AG09319 (cell line): Measurements from ENCODE around the gene RBMS1.
A peak's percentile ranks its signal among the peaks of the same experiment; 100 is the strongest.

Experiments
- DNase-seq: peaks from one replicate; pipeline ENCODE4 v3.0.0-alpha.2; 2010; ENCODE audit warnings: low read depth; ENCODE audit errors: extremely low read depth
- CTCF ChIP-seq: IDR thresholded peaks from 2 replicates; pipeline ENCODE4 v1.5.1; 2011; ENCODE audit warnings: low read depth, mild to moderate bottlenecking, inconsistent platforms, low read length, moderate library complexity

RBMS1 gene

GRCh38 chr2:160277151-160277550 is 216.5 kb downstream of the RBMS1 start:
- TF ChIP-seq CTCF, result no peak
- no peak for DNase-seq

DNA sequence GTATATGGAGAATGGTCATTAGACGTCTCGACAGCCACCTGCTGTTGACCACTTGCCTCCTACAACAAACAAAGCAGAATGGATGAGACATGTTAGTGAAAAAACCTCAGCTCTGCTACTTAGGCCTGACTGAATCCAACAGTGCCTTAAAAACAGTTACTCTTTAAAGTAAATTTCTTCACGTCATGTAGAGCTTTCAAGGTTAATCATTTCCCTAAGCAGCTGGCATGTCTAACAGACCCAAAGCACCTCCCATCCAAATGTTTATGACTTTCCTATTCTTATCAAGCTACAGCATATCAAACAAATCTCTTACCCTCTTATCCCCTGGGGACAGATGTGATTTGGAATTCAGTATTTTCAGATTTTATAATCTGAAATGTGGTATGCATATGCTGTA is 218.0 kb downstream of the RBMS1 start:
- DNase-seq, result no peak
- TF ChIP-seq CTCF, result no peak

- TF ChIP-seq CTCF, result no peak
- DNase-seq, result no peak
Measured at GRCh38 chr2:160271171-160272086, 222.2 kb downstream of the RBMS1 start.

DNA sequence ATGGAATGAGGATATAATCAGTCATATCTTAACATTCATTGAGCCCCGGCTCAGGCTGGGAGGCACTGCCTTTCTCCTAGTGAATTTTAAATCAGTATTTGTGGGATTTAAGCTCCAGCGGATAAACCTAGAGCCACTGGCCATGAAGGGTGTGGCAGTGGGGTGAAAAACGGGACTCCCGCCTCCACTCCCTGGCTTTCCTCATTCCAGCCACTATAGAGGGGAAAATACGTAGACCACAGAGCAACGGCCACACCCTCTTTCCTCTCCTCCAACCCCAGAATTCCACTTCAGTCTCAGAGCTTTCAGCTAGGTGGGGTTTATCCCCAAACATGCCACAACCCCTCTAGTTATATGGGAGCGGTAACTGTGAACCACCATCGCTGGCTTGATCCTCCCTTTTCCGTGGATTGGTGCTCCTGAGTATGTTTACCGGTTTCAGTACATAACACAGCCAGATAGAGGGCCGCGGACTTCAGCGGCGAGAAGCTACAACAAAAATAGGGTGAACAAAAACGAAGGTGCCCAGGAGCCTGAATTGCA is 223.0 kb downstream of the RBMS1 start:
- 0 out of 2 replicates have a peak, but pooled peaks have one; percentile 1 for TF ChIP-seq CTCF
- no peak for DNase-seq

DNA sequence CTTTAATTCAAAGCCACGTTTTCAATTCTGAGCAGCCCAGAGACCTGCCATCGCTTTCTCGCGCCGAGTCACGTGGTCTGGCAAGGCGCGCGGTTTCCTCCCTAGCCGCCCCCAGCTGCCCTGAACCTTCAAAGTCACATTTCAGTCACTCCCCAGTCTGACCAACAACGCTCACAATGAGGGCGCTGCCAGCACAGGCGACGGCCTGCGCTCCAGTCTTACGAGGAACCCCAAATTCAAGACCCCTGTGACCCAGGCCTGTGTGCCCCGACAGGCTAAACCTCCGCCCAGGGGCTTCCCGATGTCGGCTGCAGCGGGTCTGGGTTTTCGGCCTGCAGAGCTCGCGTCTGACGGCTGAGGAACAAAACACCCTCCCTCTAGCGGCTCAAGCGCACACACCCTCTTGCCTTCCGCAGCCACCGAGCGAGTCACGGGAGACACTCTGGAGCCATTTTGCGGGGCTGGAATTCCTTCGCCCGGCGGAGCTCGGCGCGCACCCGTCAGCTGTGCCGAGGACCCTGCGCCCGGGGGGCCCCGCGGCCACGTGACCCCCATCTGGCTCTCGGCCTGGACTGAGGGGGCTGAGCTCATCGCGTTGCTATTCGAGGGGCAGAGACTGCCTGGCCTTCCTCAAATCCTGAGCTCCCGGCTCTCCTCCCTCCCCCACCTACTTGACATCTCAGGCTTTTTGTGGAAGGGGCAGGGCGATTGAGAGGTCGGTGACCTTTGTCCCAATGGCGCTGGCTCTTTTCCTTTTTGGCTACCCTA is 223.6 kb downstream of the RBMS1 start:
- peak; percentile 71 for DNase-seq
- peak; percentile 60 for TF ChIP-seq CTCF

DNA sequence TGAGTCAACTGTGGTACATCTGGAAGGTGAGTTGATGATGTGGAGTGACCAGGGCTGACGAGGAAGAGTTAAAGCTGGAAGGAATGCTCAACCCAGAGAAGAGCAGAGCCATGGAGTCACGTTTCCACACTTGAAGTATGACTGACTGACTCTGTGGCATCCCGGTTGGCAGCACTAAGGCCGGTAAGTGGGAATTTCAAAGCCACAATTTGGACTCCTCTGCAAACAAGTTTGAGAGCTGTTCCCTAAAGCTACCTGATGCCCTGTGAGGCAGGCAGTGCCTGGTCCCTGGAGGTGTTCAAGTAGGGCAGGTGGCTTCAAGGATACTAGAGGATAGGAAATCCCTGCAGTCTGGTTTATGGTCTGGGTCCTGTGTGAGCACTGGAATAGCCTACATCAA is 224.2 kb downstream of the RBMS1 start:
- TF ChIP-seq CTCF, result no peak
- DNase-seq, result no peak

DNA sequence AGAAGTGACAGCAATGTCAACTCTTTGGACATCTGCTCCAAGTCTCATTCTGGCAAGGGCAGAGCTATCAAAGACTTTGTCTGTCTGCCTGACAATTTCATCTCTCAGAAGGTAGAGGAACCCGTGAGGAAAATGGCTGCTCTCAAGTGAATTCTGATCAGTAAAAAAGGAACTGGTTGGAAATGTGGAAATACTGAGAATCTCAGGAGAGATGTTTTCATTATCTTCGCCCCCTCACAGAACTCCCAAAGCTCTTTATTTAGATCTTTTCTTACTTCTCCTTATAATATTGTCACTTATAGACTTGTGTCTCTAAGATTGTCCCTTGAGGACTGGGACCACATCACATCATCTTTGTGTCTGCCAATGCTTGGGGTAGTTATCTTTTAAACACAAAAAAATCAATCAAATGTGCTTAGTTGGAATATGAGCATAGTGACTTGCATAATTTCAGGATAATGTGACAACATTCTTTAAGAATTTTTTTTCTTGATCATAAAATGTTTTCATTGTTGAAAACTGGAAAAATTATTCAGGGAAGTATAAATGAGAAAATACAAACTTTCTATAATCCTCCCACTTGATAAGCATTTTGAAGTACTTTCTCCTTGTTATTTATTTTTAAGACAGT is 225.3 kb downstream of the RBMS1 start:
- TF ChIP-seq CTCF, result no peak
- no peak for DNase-seq
